Stomach (tissue), 4 donors: Measurements from ENCODE around the gene SMCO2.

Experiments used
- CTCF ChIP-seq, 7 experiments: fragments of 450-650 bp in 4 of 7; fragments of 200-600 bp in 3 of 7; sonication (generic) in 3 of 7; IDR thresholded peaks; one replicate each; pipeline ENCODE4 v1.5.1; 2016 to 2019; ENCODE audit warnings: antibody characterized with exemption in 7 of 7, control low read depth in 2 of 7, mild to moderate bottlenecking in 1 of 7
- EP300 ChIP-seq: sonication (generic); formaldehyde crosslinking; IDR thresholded peaks from one replicate; pipeline ENCODE4 v1.6.1; 2017; ENCODE audit warnings: antibody characterized with exemption
- POLR2A ChIP-seq, 4 donors: fragments of 450-650 bp; IDR thresholded peaks; one replicate each; pipeline ENCODE4 v1.6.1; 2016; ENCODE audit warnings: antibody characterized with exemption in 4 of 4, control low read depth in 2 of 4, mild to moderate bottlenecking in 1 of 4, moderate library complexity in 1 of 4
- POLR2AphosphoS5 ChIP-seq, 3 donors: sonication (generic); formaldehyde crosslinking; IDR thresholded peaks; one replicate each; pipeline ENCODE4 v1.6.1; 2016; ENCODE audit warnings: antibody characterized with exemption in 3 of 3

DNA sequence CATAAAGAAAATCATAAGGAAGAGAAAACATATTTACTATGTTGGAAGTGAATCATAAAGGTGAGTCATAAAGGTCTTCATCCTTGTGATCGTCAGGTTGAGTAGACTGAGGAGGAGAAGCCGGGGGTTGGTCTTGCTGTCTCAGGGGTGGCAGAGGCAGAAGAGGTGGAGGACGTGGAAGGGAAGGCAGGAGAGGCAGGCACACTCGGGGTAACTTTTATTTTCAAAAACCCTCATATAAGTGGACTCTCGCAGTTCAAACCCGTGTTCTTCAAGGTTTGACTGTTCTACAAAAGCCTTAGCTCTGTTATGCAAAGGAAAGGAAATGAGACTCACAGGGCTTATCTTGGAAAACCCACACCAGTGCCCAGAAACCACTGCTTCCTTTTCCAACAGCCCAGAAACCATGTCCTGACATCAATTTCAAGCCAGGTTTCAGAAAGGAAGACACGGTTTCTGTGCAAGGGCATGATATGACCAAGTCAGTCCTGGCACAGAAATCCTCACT lies 14.0 kb downstream of the SMCO2 start:
- no peak for TF ChIP-seq CTCF (IDR thresholded peaks at IDR 0.05)
- TF ChIP-seq POLR2A (IDR thresholded peaks at IDR 0.05), result no peak
- TF ChIP-seq EP300, result no peak
- TF ChIP-seq POLR2AphosphoS5 (IDR thresholded peaks at IDR 0.05), result no peak
